SK-N-MC (cell line): ENCODE data around the gene GABRB3.

Source experiments
- DNase-seq: peaks from one replicate; pipeline ENCODE4 v3.0.0-alpha.2; 2011; ENCODE audit warnings: low read depth, low spot score
- H3K27ac ChIP-seq: fragments of 200-600 bp; sonication (generic); 2 replicates; pipeline ENCODE4 v1.5.1; 2016; ENCODE audit warnings: mixed run types
- H3K36me3 ChIP-seq: fragments of 200-600 bp; sonication (generic); 2 replicates; pipeline ENCODE4 v1.6.1; 2017; ENCODE audit warnings: antibody characterized with exemption, low read length, mixed read lengths; ENCODE audit not compliant: insufficient read depth
- H3K4me3 ChIP-seq: fragments of 200-600 bp; sonication (generic); 2 replicates; pipeline ENCODE4 v1.5.1; 2016
- H3K9ac ChIP-seq: fragments of 200-600 bp; sonication (generic); 2 replicates; pipeline ENCODE4 v1.8.0; 2017; ENCODE audit warnings: mixed run types, mixed read lengths; ENCODE audit not compliant: insufficient read length
- H3K9me3 ChIP-seq: fragments of 200-600 bp; sonication (generic); 2 replicates; pipeline ENCODE4 v1.6.1; 2017; ENCODE audit warnings: low read depth, mild to moderate bottlenecking, antibody characterized with exemption, low read length, moderate library complexity, mixed read lengths
- EZH2 ChIP-seq: fragments of 200-600 bp; sonication (generic); IDR thresholded peaks from one replicate; pipeline ENCODE4 v1.6.1; 2017; ENCODE audit warnings: antibody characterized with exemption
- FOXP2 ChIP-seq: optimal IDR thresholded peaks from 2 replicates; pipeline ENCODE3; 2011; ENCODE audit warnings: mild to moderate bottlenecking, moderate library complexity; ENCODE audit not compliant: insufficient read depth; ENCODE audit errors: extremely low read length, control extremely low read depth
- POLR2AphosphoS5 ChIP-seq: IDR thresholded peaks from 2 replicates; pipeline ENCODE4 v1.6.1; 2012; ENCODE audit warnings: mild to moderate bottlenecking, low read depth, low read length, borderline replicate concordance

The GABRB3 gene

DNA sequence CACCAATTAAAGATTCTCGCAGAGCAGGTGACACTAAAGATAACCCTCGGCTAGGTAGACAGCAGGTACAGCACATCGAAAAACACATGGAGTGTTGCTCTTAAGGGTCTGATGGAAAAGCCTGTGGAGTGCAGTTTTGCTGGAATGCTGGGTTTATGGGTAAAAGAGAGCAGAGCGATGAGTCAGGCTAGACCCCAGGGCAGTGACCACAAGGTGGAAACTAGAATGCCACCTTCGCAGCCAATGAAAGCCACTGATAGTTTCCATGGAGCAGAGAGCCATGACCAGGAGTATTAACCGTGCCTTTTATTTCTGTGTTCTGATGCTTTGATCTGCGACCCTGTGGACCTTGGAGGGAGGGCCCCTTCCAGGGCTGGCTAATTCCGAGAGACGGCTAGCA is 149.8 kb downstream of the GABRB3 start:
- no peak overlapping the region for H3K4me3 ChIP-seq
- TF ChIP-seq FOXP2 = no peak
- TF ChIP-seq POLR2AphosphoS5 = no peak
- no peak for TF ChIP-seq EZH2
- no peak overlapping the region for H3K27ac ChIP-seq
- no peak for DNase-seq
- H3K9ac ChIP-seq = no peak overlapping the region
- H3K9me3 ChIP-seq = no peaks in the 10 kb centered on the region
- H3K36me3 ChIP-seq = no peaks in the 10 kb centered on the region

DNA sequence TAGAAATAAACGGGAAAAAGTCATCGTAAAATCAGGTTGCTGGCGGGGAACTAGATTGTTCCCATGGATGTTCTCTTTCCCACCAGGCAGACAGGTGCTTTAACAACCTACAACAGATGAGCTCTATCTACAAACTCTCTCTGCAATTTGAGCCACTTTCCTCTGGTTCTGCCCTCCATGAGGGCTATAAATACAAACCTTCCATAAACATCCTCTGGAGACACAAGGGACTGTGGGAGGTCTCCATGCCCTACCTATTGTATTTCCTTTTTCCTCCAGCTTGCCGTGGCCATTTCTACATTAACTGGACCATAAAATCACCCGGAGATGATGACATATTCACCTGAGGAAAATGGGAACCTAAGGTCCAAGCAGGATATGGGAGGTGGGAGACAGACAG is 151.1 kb downstream of the GABRB3 start:
- H3K36me3 ChIP-seq = no peaks in the 10 kb centered on the region
- TF ChIP-seq EZH2 = no peak
- TF ChIP-seq FOXP2 = no peak
- no peak for TF ChIP-seq POLR2AphosphoS5
- no peaks in the 10 kb centered on the region for H3K9me3 ChIP-seq

DNA sequence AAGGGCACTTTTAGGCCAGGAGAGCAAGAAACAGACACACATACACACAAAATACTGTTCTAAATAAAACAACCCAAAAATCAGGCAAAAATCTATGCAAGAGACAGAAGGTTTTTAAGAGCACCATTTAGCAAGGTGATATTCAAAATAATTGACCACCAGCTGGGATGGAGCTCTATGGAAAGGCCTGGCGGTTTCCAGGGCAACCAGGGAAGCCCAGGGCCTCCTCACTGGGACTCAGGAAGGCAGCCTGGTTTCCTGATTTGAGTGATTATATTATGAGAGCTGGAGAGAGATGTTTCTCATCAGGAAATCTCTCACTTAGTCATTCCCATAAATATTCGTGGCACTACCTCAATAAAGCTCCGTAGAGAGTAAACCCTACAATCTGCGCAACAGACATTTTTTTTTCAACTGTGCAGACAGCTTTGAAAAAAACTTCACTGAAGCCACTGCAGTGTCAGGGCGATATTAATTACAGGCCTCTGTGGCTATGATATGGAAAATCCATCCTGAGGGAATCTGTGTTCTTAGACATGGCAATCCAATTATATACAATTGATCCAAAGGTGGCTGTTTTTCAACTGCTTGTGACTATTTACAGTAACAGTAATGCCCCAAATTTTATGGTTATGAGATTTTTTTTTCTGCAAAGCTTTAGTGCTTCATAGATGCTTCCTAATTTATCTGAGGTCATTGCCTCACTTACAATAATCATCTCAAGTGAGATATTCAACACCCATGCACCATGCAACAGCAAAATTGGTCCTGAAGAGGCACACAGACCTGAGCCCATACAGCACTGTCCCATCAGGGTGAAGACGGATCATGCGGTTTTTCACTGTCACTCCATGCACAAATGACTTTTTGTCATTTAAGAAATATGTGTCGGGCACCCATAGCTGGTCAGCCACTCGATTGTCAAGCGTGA is 152.1 kb downstream of the GABRB3 start:
- TF ChIP-seq EZH2 = no peak
- TF ChIP-seq FOXP2 = no peak
- TF ChIP-seq POLR2AphosphoS5 = no peak
- H3K9ac ChIP-seq = no peak overlapping the region
- DNase-seq = no peak
- H3K36me3 ChIP-seq = no peaks in the 10 kb centered on the region
- H3K9me3 ChIP-seq = no peaks in the 10 kb centered on the region
- no peak overlapping the region for H3K4me3 ChIP-seq
- H3K27ac ChIP-seq = no peak overlapping the region

More for the DNA sequence above, 151.1 kb downstream of the GABRB3 start:
- no peak for DNase-seq
- Histone ChIP-seq H3K27ac (no peak overlapping the region), H3K9ac (no peak overlapping the region), H3K4me3 (no peak overlapping the region)

DNA sequence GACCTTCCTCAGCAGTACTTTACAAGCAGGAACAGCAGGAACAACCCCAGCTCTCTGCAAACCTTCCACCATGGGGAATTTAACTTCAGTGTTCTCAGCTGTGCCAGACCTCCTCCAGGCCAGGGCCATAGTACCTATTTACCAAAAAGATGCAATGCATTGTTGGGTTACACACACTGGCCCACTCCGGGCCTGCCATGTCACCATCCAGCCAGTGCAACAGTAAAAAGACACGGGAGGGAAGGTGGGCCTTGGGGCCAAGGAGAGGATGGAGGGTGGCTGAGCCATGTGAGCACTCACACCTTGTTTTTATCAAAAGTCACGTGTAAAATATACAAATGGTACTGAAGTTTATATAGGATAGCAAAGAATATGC is 157.0 kb downstream of the GABRB3 start:
- H3K27ac ChIP-seq = no peak overlapping the region

DNA sequence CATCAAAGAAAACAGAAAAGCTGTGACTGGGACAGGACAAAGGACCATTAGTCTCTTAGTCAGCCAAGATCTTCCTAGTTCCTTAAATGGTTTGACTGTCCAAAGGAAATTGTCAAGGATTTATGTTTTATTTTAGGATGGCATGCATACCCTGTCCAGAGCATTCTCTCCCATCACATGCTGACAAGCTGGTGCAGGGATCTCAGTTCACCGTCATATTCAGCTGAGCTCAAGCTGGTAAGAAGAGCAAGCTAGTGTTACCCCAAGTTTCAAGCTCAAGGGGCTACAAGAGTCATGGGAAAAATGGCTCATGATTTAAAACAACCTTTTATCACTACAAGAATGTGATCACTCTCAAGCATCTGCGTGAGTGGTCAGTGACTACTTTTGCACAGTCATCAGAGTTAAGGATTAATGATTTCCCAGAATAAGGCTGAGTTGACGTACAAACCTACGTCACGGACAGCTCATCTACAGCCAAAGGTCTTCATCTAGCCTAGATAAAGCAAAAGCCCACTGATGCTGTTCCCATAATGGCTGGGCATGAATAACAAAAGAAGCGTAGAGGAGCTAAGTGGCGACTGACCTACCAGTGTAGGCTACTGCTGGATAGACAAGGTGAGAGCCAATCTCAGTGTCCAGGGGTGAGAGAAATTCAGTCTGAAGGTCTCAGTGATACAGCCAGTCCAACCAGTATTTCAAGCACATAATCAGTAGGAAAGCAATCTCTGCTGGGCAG is 157.5 kb downstream of the GABRB3 start:
- TF ChIP-seq EZH2 (no peak), POLR2AphosphoS5 (no peak), FOXP2 (no peak)
- no peak overlapping the region for H3K27ac ChIP-seq
- DNase-seq = no peak
- no peaks in the 10 kb centered on the region for H3K36me3 ChIP-seq
- no peak overlapping the region for H3K9ac ChIP-seq
- no peak overlapping the region for H3K4me3 ChIP-seq
- no peaks in the 10 kb centered on the region for H3K9me3 ChIP-seq

More for the DNA sequence above, 157.0 kb downstream of the GABRB3 start:
- no peak overlapping the region for H3K4me3 ChIP-seq
- H3K9me3 ChIP-seq = no peaks in the 10 kb centered on the region
- no peaks in the 10 kb centered on the region for H3K36me3 ChIP-seq
- no peak for DNase-seq
- no peak for TF ChIP-seq POLR2AphosphoS5
- TF ChIP-seq EZH2 = no peak
- TF ChIP-seq FOXP2 = no peak
- H3K9ac ChIP-seq = no peak overlapping the region

DNA sequence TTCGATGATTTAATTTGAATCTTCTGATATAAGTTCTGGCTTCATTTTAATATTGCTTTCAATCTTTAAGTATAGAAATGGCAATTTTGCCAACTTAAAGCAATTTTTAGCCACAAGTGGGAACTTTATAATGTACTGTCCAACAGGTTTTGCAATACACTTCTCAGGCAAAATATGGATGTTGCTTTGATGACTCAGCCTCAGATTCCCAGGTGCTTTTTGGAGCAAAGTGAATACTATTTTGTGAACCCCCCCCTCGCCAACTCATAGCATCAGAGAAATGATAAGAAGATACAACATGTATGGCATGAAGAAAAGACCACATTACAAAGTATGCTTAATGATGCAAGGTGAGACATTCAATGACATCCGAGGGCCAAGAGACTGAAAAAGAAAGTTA is 158.1 kb downstream of the GABRB3 start:
- TF ChIP-seq FOXP2 (no peak), EZH2 (no peak), POLR2AphosphoS5 (no peak)

DNA sequence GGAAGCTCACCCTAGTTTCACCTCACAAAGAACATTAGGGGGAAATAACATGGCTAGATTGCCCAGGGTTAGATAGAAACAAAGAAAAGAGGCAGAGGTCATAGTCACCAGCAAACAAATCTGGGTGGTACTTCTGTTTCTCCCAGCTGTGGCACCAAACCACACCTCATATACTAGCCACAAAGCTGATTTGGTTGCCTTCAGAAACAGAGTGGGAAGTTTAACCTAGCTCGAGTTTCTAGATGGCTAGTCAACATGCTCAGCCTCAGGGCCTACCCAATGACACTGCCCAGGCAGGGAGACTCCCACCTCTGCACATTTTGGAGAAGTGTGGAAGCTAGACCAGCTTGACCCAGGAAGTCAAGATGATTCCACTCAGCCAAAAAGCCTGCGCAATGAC is 174.2 kb downstream of the GABRB3 start:
- TF ChIP-seq POLR2AphosphoS5 = no peak
- no peak for TF ChIP-seq EZH2
- no peak for TF ChIP-seq FOXP2
- no peak overlapping the region for H3K27ac ChIP-seq
- no peaks in the 10 kb centered on the region for H3K9me3 ChIP-seq
- no peak overlapping the region for H3K4me3 ChIP-seq
- H3K36me3 ChIP-seq = no peaks in the 10 kb centered on the region
- H3K9ac ChIP-seq = no peak overlapping the region
- DNase-seq = no peak

More for the DNA sequence above, 158.1 kb downstream of the GABRB3 start:
- DNase-seq = no peak
- Histone ChIP-seq H3K4me3 (no peak overlapping the region), H3K9me3 (no peaks in the 10 kb centered on the region), H3K36me3 (no peaks in the 10 kb centered on the region), H3K9ac (no peak overlapping the region), H3K27ac (no peak overlapping the region)

DNA sequence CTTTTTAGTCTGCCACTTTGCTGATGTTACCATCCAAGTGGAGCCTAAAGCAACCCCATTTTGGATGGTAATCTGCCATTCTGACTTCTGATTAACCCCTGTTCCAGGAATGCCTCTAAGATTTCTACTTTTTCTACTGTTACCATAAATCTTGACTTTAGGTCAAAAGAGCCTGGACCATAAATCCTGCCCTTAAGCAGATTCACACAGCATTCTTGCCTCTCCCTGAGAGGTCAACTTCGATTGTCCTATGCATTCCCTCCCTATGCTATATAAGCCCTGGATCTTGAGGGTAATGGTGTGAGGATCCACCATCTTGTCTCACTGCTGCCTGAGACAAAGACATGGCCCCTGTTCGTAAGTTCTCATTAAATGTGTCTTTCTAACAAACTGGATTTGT is 177.3 kb downstream of the GABRB3 start:
- Histone ChIP-seq H3K27ac (no peak overlapping the region), H3K36me3 (no peaks in the 10 kb centered on the region), H3K4me3 (no peak overlapping the region), H3K9ac (no peak overlapping the region), H3K9me3 (no peaks in the 10 kb centered on the region)
- TF ChIP-seq EZH2 (no peak), POLR2AphosphoS5 (no peak)
- no peak for DNase-seq

DNA sequence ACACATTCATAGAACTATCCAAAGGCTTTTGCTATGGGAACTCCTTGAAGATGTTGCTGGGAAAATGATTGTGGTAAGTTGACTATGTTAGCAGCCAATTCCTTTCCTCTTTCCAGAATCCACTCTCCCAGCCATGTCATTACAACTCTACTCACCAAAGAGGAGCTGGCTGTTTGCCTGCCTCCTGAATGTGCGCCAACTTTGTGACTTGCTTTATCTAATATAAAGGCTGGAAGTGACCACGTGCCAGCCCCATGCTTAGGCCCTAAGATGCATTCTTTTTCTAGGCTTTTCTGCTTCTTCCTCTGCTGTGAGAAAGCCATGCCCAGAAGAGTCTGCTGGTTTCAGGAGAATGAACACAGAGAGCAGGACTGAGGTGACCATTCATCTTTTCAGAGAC is 182.2 kb downstream of the GABRB3 start:
- no peak overlapping the region for H3K9ac ChIP-seq

More for the DNA sequence above, 182.2 kb downstream of the GABRB3 start:
- DNase-seq = no peak
- Histone ChIP-seq H3K4me3 (no peak overlapping the region), H3K9me3 (no peaks in the 10 kb centered on the region), H3K27ac (no peak overlapping the region), H3K36me3 (no peaks in the 10 kb centered on the region)
- no peak for TF ChIP-seq FOXP2
- no peak for TF ChIP-seq EZH2
- no peak for TF ChIP-seq POLR2AphosphoS5
